GM18526 (cell line): ENCODE data around the gene GBE1.

Experiments used
- POLR2A ChIP-seq: IDR thresholded peaks from 3 replicates; pipeline ENCODE4 v1.6.1; 2011; ENCODE audit not compliant: insufficient read length; ENCODE audit errors: extremely low read depth

GBE1 gene

DNA sequence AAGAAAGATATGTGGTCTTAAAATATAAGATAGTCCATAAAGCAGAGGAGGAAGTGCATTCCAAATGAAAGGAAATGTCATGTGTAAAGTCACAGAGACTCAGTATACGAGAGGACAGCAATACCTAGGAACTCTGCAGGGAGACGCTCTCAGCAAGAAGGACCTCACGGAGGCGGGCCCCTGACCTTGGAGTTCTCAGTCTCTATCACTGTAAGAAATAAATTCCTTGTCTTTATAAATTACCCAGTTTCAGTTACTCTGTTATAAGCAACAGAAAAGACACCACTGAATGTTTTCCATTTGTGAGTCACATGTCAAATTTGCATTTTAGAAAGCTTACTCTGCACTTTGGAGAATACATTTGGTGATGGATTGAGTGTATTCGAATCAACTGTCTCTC lies 140.6 kb downstream of the GBE1 start:
- no peak for TF ChIP-seq POLR2A

DNA sequence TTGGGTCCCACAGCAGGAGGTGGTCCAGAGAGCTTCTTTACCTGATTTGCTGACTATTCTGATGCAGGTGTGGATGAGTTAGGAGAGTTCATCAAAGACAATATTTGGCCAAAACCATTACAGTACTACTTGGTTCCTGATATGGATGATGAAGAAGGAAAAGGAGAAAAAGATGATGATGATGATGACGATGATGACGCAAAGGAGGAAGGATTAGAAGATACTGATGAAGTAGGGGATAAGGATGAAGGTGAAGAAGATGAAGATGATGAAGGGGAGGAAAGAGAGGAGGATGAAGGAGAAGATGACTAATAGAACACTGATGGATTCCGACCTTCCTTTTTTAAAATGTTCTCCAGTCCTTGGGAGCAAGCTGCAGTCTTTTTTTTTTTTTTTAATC lies 148.7 kb downstream of the GBE1 start:
- no peak for TF ChIP-seq POLR2A

DNA sequence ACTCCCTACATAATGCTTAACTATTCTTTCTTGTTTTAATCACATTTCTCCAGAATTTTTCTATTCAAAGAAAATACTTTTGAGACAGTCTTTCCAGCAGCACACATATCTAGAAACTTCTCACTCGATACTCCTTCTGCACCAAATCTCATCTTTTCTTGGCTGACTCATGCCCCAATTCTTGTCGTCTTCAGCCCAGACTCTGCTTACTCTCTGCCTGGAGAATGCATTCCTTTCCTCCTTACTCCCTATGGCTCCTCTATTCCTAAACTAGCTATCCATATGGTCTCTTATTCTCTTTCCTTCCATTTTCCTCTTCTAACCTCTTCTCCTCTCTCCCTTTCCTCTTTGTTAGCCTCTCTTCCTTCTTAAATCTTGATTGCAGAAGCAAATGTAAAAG lies 158.7 kb downstream of the GBE1 start:
- no peak for TF ChIP-seq POLR2A

DNA sequence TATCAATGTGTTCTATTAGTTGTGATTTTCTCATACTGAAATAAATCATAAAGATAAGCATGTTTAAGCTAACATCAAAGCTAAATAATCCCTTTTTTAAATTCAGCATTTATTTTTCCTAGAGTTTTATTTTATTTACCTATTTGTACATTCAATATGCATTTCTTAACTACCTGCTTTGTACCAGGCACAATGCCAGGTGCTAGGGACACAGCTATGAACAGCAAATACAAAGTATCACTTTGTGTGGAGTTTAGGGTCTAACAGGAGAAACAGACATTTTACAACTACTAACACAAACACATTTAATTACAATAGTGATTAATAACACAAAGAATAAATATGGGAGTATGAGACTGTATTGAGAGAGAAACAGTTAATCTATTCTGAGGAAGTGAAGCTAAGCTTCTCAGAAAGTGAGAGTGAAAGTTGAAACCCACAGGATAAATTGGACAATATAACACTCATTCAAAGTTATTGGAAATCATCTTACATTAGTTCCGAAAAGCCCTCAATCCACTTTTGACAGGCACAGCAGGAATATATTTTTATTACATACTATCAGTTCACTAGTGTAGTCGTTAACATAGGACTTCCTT lies 159.6 kb downstream of the GBE1 start:
- no peak for TF ChIP-seq POLR2A

DNA sequence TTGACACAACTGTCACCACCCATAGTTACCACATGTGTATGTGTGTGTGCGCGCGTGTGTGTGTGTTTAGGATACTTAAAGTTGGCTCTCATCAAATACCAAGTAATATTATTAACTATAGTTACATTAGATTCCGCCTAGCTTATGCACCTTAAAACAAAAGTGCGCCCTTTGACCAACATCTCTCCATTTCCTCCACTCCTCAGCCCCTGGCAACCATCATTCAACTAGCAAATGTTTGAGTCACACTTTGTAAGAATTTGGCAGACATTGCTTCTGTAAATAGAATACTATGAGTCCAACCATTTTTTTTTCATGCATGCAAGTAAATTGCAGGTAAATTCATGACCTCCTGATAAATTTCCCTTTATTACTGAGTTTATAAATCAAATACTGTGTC lies 169.3 kb downstream of the GBE1 start:
- TF ChIP-seq POLR2A: no peak

DNA sequence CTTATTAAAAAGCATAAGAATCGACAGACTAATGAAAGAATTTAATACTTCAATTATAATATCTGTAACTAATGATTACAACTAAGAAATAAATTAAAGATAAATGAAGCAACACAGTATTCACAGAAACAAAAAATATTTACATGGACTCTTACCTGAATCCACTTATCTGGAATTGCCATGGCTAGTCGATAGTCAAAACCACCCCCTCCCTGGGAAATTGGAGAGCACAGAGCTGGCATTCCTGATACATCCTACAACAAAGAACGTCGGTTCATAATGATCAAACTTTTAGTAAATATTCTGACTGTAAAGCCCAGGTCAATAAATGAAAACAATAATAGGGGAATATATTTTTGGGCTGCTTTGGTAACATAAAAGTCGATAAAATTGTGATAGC lies 175.5 kb downstream of the GBE1 start:
- TF ChIP-seq POLR2A: no peak

DNA sequence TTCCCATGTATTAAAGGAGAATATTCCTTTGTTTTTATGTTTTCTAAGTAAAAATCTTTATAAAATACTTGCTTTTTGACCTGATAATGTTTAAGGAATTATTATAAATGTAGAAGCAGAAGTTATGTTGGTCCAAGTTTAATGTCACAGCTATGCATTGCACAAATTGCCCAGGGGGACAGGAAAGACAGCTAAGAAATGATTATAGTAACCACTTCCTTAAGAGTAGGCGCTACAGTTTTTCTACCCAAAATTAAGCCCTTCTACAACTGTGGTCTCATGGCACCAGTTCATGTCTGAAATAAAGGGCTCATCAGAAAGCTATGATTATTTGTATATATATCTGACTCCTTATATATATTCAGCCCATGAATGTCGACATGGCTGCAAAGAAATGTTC lies 176.4 kb downstream of the GBE1 start:
- no peak for TF ChIP-seq POLR2A

DNA sequence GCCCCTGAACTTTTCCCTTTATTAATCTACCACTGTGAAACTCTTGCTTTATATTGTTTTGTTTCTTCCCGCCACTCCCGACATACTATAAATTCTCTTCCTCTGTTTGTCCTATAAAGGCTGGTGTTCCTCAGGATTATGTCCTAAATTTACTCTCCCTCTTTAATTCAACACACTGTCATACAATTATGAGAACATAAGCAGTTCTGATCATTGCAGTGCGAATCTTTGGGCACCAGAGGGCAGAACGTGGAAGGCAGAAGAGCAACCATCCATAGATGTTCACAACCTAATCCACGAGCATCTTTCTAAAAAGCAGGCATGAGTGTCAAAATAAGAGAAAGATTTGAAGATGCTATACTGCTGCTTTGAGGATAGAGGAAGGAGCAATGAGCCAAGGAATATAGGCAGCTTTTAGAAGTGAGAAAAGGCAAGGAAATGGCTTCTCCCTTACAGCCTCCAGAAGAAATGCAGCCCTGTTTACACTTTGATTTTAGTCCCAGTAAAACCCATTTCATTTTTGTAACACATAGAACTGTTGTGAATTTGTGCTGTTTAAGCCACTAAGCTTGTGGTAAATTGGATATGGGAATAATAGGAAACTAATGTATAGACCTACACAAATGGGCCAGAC lies 179.4 kb downstream of the GBE1 start:
- no peak for TF ChIP-seq POLR2A

DNA sequence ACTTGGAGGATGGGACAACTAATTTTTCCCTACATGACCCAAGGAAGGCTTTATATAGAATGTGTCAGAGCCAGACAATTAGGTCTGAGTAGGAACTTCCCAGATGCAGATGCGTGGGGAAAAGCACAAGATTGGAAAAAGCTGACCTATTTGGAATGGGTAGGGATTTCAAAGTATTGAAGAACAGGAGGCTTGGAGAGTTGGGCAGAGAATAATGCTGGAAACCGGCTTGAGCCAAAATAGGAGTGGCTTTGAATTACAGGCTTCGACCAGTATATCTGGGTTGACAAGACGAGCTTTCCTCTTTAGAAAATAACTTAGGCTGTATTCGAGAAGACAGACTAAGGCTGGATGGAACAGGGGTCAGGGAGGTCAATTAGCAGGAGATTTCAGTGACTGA lies 181.1 kb downstream of the GBE1 start:
- TF ChIP-seq POLR2A: no peak

DNA sequence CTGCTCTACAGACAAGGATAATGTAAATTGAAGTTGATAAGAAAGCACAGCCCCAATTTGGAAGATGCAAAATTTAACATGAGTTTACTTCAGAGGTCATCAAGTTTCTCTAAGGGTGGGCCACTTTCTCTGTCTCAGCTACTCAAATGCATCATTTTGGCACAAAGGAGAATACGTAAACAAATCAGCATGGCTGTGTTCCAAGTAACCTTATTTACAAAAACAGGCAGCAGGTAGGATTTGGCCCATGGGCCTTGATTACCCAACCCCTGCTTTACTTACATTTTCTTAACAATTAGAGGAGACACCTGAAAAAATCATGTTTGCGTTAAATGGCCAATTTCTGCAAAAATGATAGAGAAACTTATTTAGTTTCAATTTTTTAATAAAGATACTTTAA lies 181.7 kb downstream of the GBE1 start:
- no peak for TF ChIP-seq POLR2A

DNA sequence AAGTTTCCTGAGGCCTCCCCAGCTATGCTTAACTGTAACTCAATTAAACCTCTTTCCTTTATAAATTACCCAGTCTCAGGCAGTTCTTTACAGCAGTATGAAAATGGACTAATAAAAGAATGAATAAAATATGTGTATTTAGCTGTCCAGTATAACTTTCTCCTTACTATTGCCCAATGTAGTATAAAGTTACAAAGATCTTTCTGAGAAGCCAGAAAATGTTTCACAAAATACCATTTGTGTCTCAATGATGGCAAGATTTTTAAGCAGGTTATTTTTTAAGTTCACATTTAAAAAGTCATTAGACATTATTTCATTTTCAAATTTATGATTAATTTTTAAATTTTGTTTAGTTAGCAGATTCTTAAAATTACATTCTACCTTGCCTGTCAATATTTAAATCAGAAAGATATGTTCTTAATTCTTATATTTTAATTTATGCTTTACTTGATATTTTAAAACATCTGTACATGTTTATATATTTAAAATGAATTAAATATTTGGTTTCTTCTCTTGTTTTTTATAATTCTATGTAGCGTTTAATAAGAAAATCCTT lies 189.2 kb downstream of the GBE1 start:
- TF ChIP-seq POLR2A: no peak

DNA sequence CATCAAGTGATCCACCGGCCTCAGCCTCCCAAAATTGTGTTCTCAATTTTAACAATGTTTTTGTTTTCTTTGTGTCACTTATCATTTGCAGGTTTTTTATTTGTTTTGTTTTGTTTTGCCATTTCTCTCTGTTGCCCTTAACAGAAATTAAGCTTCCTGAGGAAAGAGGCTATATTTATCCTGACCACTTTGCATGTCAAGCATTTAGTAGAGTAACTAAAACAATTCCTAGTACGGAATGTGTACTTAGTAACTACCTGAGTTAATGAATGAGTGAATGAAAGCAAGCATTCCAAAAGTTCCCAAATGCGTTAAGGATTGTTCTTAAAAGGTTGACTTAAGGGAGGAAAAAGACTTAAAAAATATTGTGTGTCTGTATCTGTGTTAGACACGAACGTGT lies 193.1 kb downstream of the GBE1 start:
- no peak for TF ChIP-seq POLR2A

DNA sequence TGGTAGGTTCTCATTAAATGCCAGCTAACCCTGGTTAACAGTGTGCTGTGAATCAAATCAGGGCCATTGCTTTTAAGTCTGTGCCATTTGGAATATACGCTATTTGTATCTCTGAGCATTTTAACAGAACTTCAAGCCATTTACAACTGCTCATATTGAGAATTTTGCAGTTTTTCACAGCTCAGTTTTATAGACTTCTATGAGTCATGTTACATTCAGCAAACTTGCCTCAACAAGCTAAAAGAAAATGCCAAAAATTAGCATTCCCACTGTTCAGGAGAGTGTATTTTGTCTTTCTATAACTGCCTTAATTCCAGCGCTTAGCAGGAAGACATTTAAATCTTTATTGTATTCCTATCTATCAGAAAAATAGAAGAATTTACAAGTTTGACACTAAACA lies 196.4 kb downstream of the GBE1 start:
- TF ChIP-seq POLR2A: no peak

DNA sequence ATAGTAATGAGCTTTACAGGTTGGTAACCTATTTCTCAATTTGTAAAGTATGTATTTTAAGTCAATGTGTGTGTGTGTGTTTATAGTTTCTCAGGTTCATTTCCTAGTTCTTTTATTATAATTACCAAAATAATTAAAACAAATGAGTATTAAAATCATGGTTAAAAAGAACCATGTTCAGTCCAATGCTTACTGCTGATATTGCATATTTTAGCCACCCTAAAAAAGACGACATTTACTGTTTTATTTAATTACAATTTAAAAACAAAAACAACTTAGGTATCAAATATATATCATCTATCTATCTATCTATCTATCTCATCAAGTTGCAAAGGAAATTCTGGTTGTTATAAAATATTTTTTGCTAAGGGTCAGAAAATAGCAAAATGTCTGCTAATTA lies 203.3 kb downstream of the GBE1 start:
- no peak for TF ChIP-seq POLR2A

DNA sequence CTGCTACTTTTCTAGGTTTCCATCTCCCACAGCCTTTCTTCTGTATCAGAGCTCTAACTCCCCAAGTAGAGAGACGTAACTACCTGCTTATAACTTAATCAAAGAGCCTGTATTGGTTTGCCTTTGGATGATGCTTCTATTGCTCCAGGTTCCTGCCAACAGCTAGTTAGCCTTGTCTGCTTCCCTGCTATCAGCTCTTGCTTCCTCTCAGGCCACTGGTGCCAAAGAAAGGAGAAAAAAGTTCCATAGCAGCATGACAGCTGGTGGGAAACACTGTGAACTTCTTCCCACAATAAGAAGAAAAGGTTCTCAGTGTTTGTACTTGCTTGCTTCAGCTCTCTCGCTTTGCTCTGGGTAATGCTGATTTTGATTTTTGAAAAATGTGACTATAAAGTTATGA lies 206.6 kb downstream of the GBE1 start:
- no peak for TF ChIP-seq POLR2A

DNA sequence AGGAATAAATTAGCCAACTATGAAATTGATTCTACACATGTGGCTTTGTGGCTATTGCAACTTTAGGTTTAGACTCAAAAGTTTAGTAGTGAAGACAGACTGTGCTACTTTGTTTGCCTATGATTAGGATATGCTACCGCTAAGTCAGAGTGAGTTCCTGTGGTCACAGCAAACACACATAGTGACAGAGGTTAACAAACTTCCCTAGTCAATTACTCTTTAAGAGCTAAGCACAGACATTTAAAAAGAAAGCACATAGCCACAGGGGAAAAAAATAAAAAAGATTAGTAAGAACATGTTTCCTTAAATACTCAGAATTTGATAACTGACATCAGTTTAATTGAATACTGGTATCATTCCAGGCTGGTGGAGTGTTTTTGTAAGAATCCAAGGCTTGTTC lies 207.1 kb downstream of the GBE1 start:
- TF ChIP-seq POLR2A: no peak

DNA sequence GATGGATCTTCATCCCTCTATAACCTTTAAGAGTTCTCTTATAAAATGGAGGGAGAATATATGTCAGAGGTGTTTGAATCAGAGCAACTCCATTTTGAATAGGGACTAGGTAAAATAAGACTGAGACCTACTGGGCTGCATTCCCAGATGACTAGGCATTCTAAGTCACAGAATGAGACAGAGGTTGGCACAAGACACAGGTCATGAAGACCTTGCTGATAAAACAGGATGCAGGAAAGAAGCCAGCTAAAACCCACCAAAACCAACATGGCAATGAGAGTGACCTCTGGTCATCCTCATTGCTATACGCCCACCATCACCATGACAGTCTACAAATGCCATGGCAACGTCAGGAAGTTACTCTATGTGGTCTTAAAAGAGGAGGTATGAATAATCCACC lies 211.0 kb downstream of the GBE1 start:
- no peak for TF ChIP-seq POLR2A
